Measurements from ENCODE around the gene MYH14. TPM values are rescaled to one million over a fixed set of nuclear protein-coding genes. Genes with fewer than 3 reads are reported as not detected.

Gene MYH14
- polyA plus RNA-seq, 1 experiment, result not detected

DNA sequence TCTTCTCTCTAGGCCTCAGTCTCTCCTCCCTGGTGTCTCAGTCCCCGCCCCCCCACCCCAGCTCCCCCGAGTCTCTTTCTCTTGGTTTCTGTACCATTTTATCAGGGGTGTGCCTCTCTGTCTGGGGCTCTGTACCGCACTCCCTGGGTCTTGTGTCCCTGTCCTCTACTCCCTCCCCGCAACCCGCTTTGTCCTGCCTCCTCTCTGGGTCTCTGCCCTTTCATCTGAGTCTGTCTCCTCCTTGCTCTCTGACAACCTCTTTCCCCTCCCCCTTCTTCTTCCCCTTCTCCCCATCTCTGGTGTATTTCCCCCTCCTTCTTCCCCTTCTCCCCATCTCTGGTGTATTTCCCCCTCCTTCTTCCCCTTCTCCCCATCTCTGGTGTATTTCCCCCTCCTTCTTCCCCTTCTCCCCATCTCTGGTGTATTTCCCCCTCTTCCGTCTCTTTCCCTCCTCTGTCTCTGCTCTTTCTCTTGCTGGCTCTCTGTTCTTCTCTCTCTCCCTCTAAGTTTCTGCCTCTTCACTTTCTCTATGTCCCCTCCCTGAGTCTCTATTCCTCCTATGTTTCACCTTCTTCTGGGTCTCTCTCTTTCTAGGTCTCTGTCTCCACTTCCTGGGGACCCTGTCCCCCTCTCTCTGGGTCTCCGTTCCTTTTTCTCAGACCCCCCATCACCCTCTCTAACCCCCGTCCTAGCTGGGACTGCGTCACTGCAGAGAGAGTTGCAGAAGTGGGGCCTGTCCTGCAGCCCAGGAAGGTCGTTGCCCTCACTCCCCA is 128.0 kb downstream of the MYH14 start:
- Histone ChIP-seq H3K27me3 (ENCODE audit: control insufficient read depth, insufficient read depth, low read length) (peaks cover 28% of the 10 kb centered on the region), H3K4me3 (ENCODE audit: low read depth, low read length) (no peak overlapping the region), H3K36me3 (ENCODE audit: control insufficient read depth, insufficient read depth, low read length) (no peaks in the 10 kb centered on the region)
- no peak for DNase-seq (ENCODE audit: low read depth)
- TF ChIP-seq, protein P1, sequence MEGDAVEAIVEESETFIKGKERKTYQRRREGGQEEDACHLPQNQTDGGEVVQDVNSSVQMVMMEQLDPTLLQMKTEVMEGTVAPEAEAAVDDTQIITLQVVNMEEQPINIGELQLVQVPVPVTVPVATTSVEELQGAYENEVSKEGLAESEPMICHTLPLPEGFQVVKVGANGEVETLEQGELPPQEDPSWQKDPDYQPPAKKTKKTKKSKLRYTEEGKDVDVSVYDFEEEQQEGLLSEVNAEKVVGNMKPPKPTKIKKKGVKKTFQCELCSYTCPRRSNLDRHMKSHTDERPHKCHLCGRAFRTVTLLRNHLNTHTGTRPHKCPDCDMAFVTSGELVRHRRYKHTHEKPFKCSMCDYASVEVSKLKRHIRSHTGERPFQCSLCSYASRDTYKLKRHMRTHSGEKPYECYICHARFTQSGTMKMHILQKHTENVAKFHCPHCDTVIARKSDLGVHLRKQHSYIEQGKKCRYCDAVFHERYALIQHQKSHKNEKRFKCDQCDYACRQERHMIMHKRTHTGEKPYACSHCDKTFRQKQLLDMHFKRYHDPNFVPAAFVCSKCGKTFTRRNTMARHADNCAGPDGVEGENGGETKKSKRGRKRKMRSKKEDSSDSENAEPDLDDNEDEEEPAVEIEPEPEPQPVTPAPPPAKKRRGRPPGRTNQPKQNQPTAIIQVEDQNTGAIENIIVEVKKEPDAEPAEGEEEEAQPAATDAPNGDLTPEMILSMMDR (IDR thresholded peaks at IDR 0.05; ENCODE audit: insufficient read depth, low read depth, low read length), result no peak
- POLR2A ChIA-PET, result no interaction called here
- CTCF ChIA-PET, result no interaction called here

DNA sequence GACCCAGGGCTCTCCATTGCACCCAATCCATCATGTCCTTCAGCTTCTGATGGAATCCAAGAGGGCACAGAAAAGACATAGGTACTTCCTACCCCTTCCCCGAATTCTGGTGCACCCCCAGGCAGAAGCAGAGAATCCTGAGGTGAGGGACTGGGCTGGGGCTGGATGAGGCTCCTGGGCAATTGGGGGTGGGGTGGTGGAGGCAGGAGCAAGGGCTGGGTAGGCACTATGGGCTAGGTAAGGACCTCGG is 128.5 kb downstream of the MYH14 start:
- ChIA-PET CTCF (no interaction called here), POLR2A (no interaction called here)
- no peak for DNase-seq (ENCODE audit: low read depth)
- Histone ChIP-seq H3K4me3 (ENCODE audit: low read depth, low read length) (no peak overlapping the region), H3K27me3 (ENCODE audit: control insufficient read depth, insufficient read depth, low read length) (peaks cover 27% of the 10 kb centered on the region), H3K36me3 (ENCODE audit: control insufficient read depth, insufficient read depth, low read length) (no peaks in the 10 kb centered on the region)
- TF ChIP-seq, protein P1 (IDR thresholded peaks at IDR 0.05; ENCODE audit: insufficient read depth, low read depth, low read length), result no peak

DNA sequence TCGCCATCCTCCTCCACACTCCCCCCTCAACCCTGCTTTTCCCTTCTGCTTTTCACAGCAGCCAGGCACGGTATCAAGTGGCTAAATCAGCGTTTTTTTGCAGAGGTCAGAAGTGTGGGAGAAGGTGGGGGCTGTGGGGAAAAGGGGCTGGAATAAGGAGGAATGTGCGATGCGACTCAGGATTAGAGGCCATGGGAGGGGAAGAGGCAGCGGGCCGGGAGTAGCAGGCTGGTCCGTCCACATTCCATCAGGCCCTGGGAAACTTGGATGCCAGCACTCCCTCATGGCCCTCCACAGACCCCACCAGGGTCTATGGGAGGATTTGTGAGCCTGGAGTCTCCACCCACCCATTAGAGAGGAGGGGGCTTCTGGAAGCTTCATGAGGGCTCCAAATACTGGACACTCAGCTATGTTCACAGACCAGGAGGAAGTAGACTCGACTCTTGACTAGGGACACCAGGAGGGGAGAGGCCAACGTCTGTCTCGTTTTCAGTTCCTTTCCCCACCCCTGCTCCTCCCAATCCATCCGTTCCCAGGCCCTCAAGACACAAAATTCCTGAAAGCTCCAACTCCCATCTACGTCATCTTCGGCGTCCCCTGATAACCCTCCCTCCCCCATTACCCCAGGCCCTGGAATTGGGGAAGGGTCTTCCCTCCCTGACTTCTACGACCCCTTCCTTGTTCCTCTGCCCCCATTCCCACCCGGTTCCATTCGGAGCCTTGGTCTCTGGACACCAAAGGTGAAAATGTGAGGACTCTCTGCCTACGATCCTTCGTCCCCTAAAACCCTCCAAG is 129.0 kb downstream of the MYH14 start:
- ChIA-PET CTCF (interaction anchor here (1.0 to 1.1 kb wide), 2 partner anchors 10 to 42 kb away, joined by 3 read pairs; no protein-coding TSS in a partner anchor), POLR2A (no interaction called here)

DNA sequence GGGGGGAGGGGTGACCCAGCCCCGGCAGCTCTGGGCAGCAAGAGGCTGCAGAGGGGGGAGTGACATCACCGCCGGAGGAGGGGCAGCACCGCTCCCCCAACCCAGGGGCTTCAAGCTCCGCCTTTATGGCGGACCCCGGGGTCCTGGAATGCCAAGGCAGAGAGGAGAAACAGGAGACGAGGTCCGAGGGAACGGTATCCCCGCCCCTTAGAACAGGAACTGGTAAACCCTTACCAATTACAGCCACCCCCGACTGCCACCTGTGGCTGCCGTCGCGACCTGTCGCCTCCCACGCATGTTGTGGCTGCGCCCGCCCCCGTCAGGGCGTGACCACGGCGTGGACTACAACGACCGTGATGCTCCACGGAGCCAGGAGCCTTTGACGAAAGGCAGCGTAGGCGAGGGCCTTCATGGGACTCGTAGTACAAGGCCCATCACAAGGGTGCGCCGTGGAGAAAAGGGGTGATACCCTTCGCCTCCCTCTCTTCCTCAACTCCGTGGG is 129.9 kb downstream of the MYH14 start:
- Histone ChIP-seq H3K4me3 (ENCODE audit: low read depth, low read length) (peak overlapping the region; percentile 42), H3K36me3 (ENCODE audit: control insufficient read depth, insufficient read depth, low read length) (no peaks in the 10 kb centered on the region), H3K27me3 (ENCODE audit: control insufficient read depth, insufficient read depth, low read length) (peaks cover 22% of the 10 kb centered on the region)
- DNase-seq (ENCODE audit: low read depth), result no peak
- TF ChIP-seq, protein P1 (IDR thresholded peaks at IDR 0.05; ENCODE audit: insufficient read depth, low read depth, low read length), result no peak
- ChIA-PET POLR2A (no interaction called here), CTCF (interaction anchor here (1.0 to 1.2 kb wide), 3 partner anchors 11 to 41 kb away, joined by 3 to 5 read pairs (median 3); no protein-coding TSS in a partner anchor)

More for the DNA sequence above, 129.0 kb downstream of the MYH14 start:
- TF ChIP-seq, protein P1 (IDR thresholded peaks at IDR 0.05; ENCODE audit: insufficient read depth, low read depth, low read length), result no peak
- H3K27me3 ChIP-seq (ENCODE audit: control insufficient read depth, insufficient read depth, low read length), result peaks cover 22% of the 10 kb centered on the region
- H3K36me3 ChIP-seq (ENCODE audit: control insufficient read depth, insufficient read depth, low read length), result no peaks in the 10 kb centered on the region
- H3K4me3 ChIP-seq (ENCODE audit: low read depth, low read length), result no peak overlapping the region
- DNase-seq (ENCODE audit: low read depth), result no peak

All from BJ (cell line).